ENCODE measurements around the gene TGFB2. TPM values are rescaled to one million over a fixed set of nuclear protein-coding genes. Genes with fewer than 3 reads are reported as not detected.
A peak's percentile ranks its signal among the peaks of the same experiment; 100 is the strongest.

Gene TGFB2
- total RNA-seq, 4 donors from 2014 or later: 4.9 to 43.2 (median 12.0) TPM

GRCh38 chr1:218348628-218349071, 3.5 kb downstream of the TGFB2 start:
- H3K36me3 ChIP-seq: no peaks in the 10 kb centered on the region
- no peak for TF ChIP-seq CTCF (IDR thresholded peaks at IDR 0.05)
- TF ChIP-seq POLR2A (IDR thresholded peaks at IDR 0.05): no peak
- peak overlapping the region; percentile 53 to 70 for H3K4me3 ChIP-seq
- H3K4me1 ChIP-seq: no peaks in the 10 kb centered on the region
- intact Hi-C loops (cut with DNase I; ENCODE audit: low total_unique reads): no loop called here
- no peaks in the 10 kb centered on the region for H3K27me3 ChIP-seq
- DNase-seq: no peak
- peak overlapping the region; percentile 91 to 97 for H3K27ac ChIP-seq
- H3K9me3 ChIP-seq: no peaks in the 10 kb centered on the region

GRCh38 chr1:218349348-218350034, 4.4 kb downstream of the TGFB2 start:
- no peaks in the 10 kb centered on the region for H3K9me3 ChIP-seq
- no peaks in the 10 kb centered on the region for H3K27me3 ChIP-seq
- peak overlapping the region; percentile 91 to 97 for H3K27ac ChIP-seq
- no peak for DNase-seq
- H3K36me3 ChIP-seq: no peaks in the 10 kb centered on the region
- no peaks in the 10 kb centered on the region for H3K4me1 ChIP-seq
- TF ChIP-seq POLR2A (IDR thresholded peaks at IDR 0.05): no peak
- TF ChIP-seq CTCF (IDR thresholded peaks at IDR 0.05): no peak
- peak overlapping the region in 1 of 2 donors; percentile 70 for H3K4me3 ChIP-seq
- intact Hi-C loops (cut with DNase I; ENCODE audit: low total_unique reads): no loop called here

GRCh38 chr1:218350035-218350525, 4.9 kb downstream of the TGFB2 start:
- Histone ChIP-seq H3K36me3 (no peaks in the 10 kb centered on the region), H3K4me1 (no peaks in the 10 kb centered on the region), H3K27ac (peak overlapping the region; percentile 91 to 97), H3K4me3 (no peak overlapping the region), H3K9me3 (no peaks in the 10 kb centered on the region), H3K27me3 (no peaks in the 10 kb centered on the region)
- no peak for TF ChIP-seq POLR2A (IDR thresholded peaks at IDR 0.05)
- TF ChIP-seq CTCF (IDR thresholded peaks at IDR 0.05): no peak
- intact Hi-C loops (cut with DNase I; ENCODE audit: low total_unique reads): no loop called here
- no peak for DNase-seq

- peak overlapping the region; percentile 1 to 24 for H3K4me3 ChIP-seq
- no peaks in the 10 kb centered on the region for H3K4me1 ChIP-seq
- intact Hi-C loops (cut with DNase I; ENCODE audit: low total_unique reads): no loop called here
- no peak for DNase-seq
- no peaks in the 10 kb centered on the region for H3K9me3 ChIP-seq
- TF ChIP-seq POLR2A (IDR thresholded peaks at IDR 0.05) (no peak), CTCF (IDR thresholded peaks at IDR 0.05) (no peak)
- H3K27ac ChIP-seq: peak overlapping the region; percentile 91 to 97
- H3K27me3 ChIP-seq: no peaks in the 10 kb centered on the region
- H3K36me3 ChIP-seq: no peaks in the 10 kb centered on the region
Observed at GRCh38 chr1:218350801-218351266, 5.7 kb downstream of the TGFB2 start.

- TF ChIP-seq CTCF (IDR thresholded peaks at IDR 0.05): peak; percentile 27 to 52 (median 34)
- TF ChIP-seq POLR2A (IDR thresholded peaks at IDR 0.05): no peak
- intact Hi-C loops (cut with DNase I; ENCODE audit: low total_unique reads): no loop called here
- H3K27ac ChIP-seq: peak overlapping the region; percentile 91 to 97
- H3K4me3 ChIP-seq: peak overlapping the region; percentile 1 to 24
- no peaks in the 10 kb centered on the region for H3K9me3 ChIP-seq
- H3K4me1 ChIP-seq: no peaks in the 10 kb centered on the region
- DNase-seq: peak; percentile 42 to 45
- H3K27me3 ChIP-seq: no peaks in the 10 kb centered on the region
- no peaks in the 10 kb centered on the region for H3K36me3 ChIP-seq
Observed at GRCh38 chr1:218351391-218352074, 6.4 kb downstream of the TGFB2 start.

All from uterus (tissue), 4 donors.